HCT116 (cell line): ENCODE data around the gene HSPA4.

Experiments used
- EGR1 ChIP-seq: IDR thresholded peaks from 2 replicates; pipeline ENCODE4 v1.6.1; 2012; ENCODE audit warnings: low read depth
- EZH2 ChIP-seq: fragments of 200-600 bp; sonication (generic); IDR thresholded peaks from 2 replicates; pipeline ENCODE4 v1.6.1; 2017; ENCODE audit warnings: antibody characterized with exemption, mixed run types
- JUND ChIP-seq: IDR thresholded peaks from 2 replicates; pipeline ENCODE4 v1.6.1; 2012
- POLR2A ChIP-seq: IDR thresholded peaks from 2 replicates; pipeline ENCODE4 v1.7.0; 2011; ENCODE audit warnings: borderline replicate concordance; ENCODE audit not compliant: insufficient read depth, insufficient read length; ENCODE audit errors: extremely low read depth
- POLR2AphosphoS5 ChIP-seq: IDR thresholded peaks from 2 replicates; pipeline ENCODE4 v1.6.1; 2011; ENCODE audit warnings: mild to moderate bottlenecking, low read depth, low read length, moderate library complexity
- RAD21 ChIP-seq: IDR thresholded peaks from 2 replicates; pipeline ENCODE4 v1.6.1; 2012; ENCODE audit warnings: low read depth, mild to moderate bottlenecking
- SRF ChIP-seq: IDR thresholded peaks from 2 replicates; pipeline ENCODE4 v1.6.1; 2012; ENCODE audit warnings: low read depth
- TF ChIP-seq, protein P1 (sequence below), 3 experiments: fragments of 200-600 bp in 1 of 3; sonication (generic) in 1 of 3; IDR thresholded peaks in 2 of 3; conservative IDR thresholded peaks in 1 of 3; 2 replicates each; pipeline ENCODE4 v1.5.1; 2012 to 2017; ENCODE audit warnings: low read depth in 2 of 3, low read length in 2 of 3, antibody characterized with exemption in 1 of 3, borderline replicate concordance in 1 of 3, control low read depth in 1 of 3, mild to moderate bottlenecking in 1 of 3, mixed read lengths in 1 of 3, mixed run types in 1 of 3, moderate library complexity in 1 of 3; ENCODE audit not compliant: insufficient read depth in 1 of 3
- TF ChIP-seq, protein P2 (sequence below): IDR thresholded peaks from 2 replicates; pipeline ENCODE4 v1.6.1; 2012

DNA sequence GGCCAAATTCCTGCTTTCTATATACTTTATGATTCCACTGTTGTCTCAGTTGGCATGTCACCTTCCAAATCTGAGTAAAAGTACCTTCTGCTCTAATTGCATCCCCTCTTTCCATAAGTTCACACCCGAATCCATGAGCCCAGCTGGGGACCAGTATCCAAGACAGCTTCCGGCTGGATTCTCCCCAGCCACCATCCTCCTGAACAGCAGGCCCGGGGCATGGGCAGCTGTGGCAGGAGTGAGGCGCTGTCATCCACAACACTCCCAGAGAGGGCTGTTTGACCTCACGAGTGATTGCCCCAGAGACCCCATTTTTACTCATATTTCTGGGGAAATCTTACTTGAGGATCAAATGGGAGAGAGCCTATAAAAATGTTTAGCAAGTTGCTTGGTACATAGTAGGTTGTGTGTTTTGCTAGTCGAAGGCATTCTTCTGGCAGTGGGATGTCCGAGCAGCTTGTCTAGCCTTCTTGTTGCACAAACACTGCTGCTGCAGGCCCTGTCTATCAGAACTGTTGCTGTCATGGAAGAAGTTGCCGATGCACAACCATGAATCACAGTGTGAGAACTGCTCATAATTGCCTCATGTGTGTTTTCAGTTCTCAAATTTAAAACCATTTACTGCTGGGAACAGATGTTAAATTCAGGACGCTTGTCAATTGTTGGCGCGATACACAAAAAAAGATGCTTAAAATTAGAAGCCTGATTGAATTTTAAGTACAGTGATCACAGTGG, 93.8 kb downstream of the HSPA4 start:
- TF ChIP-seq JUND (no peak), RAD21 (no peak), EZH2 (no peak), POLR2A (no peak), EGR1 (no peak), POLR2AphosphoS5 (no peak), SRF (no peak)
- TF ChIP-seq, protein P1, sequence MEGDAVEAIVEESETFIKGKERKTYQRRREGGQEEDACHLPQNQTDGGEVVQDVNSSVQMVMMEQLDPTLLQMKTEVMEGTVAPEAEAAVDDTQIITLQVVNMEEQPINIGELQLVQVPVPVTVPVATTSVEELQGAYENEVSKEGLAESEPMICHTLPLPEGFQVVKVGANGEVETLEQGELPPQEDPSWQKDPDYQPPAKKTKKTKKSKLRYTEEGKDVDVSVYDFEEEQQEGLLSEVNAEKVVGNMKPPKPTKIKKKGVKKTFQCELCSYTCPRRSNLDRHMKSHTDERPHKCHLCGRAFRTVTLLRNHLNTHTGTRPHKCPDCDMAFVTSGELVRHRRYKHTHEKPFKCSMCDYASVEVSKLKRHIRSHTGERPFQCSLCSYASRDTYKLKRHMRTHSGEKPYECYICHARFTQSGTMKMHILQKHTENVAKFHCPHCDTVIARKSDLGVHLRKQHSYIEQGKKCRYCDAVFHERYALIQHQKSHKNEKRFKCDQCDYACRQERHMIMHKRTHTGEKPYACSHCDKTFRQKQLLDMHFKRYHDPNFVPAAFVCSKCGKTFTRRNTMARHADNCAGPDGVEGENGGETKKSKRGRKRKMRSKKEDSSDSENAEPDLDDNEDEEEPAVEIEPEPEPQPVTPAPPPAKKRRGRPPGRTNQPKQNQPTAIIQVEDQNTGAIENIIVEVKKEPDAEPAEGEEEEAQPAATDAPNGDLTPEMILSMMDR (IDR thresholded peaks at IDR 0.05 in 2 of 3, conservative IDR thresholded peaks at IDR 0.05 in 1 of 3; ENCODE audit: borderline replicate concordance in 1 of 3, insufficient read depth in 1 of 3, low read depth in 2 of 3, low read length in 2 of 3), result no peak
- TF ChIP-seq, protein P2, sequence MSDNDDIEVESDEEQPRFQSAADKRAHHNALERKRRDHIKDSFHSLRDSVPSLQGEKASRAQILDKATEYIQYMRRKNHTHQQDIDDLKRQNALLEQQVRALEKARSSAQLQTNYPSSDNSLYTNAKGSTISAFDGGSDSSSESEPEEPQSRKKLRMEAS, result no peak
